PFSK-1 (cell line): ENCODE data around the gene HPS4.

Experiments used
- FOXP2 ChIP-seq: optimal IDR thresholded peaks from 2 replicates; pipeline ENCODE3; 2011; ENCODE audit warnings: borderline replicate concordance, control low read depth, inconsistent platforms; ENCODE audit not compliant: insufficient read depth; ENCODE audit errors: extremely low read length, extremely low read depth
- POLR2AphosphoS5 ChIP-seq: IDR thresholded peaks from 2 replicates; pipeline ENCODE4 v1.6.1; 2012; ENCODE audit warnings: low read depth, mild to moderate bottlenecking, control low read depth, low read length, moderate library complexity
- REST ChIP-seq, 2 experiments: IDR thresholded peaks; 2 replicates each; pipeline versions ENCODE4 v1.6.1 to v1.8.0; 2011 to 2012; ENCODE audit warnings: low read depth in 2 of 2, low read length in 2 of 2, control low read depth in 1 of 2, inconsistent platforms in 1 of 2, mild to moderate bottlenecking in 1 of 2, moderate library complexity in 1 of 2; ENCODE audit not compliant: insufficient read depth in 1 of 2
- SIN3A ChIP-seq: IDR thresholded peaks from 2 replicates; pipeline ENCODE4 v1.6.1; 2012; ENCODE audit warnings: mild to moderate bottlenecking, low read length, moderate library complexity, borderline replicate concordance; ENCODE audit not compliant: insufficient read depth
- TAF1 ChIP-seq: IDR thresholded peaks from 2 replicates; pipeline ENCODE4 v1.6.1; 2012; ENCODE audit warnings: low read length, control low read depth, borderline replicate concordance; ENCODE audit not compliant: insufficient read depth

Gene HPS4

DNA sequence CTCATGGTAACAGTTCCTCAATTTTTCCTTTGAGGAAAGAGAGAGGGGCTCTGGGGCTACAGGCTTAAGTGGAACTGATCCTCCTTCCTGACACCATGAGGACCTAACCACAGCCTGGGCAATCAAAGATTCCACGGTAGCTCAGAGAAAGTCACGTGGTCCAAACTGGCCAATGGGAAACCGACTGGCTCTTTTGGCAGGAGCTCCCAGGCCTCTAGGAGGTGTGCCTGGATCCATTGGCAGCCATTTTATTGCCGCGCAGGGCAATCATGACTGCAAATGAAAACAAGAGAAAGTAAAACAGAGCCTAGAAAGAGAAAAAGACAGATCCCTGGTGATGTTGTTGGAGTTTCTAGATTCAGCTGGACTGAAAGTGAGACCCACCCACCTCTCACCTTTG, 81.9 kb downstream of the HPS4 start:
- TF ChIP-seq SIN3A, result no peak
- TF ChIP-seq REST (IDR thresholded peaks at IDR 0.05; ENCODE audit: insufficient read depth in 1 of 2, low read depth in 2 of 2, low read length in 2 of 2), result no peak
- TF ChIP-seq FOXP2, result no peak
- no peak for TF ChIP-seq POLR2AphosphoS5
- TF ChIP-seq TAF1, result no peak
